IPS-18c (cell line): Measurements from ENCODE around the gene UCN2.

ENCODE experiments used
- H3K4me3 ChIP-seq: 2 replicates; pipeline ENCODE4 v1.7.0; 2013; ENCODE audit warnings: low read depth, mild to moderate bottlenecking, low read length, moderate library complexity; ENCODE audit not compliant: insufficient read depth
- H3K9me3 ChIP-seq: one replicate; pipeline ENCODE4 v1.6.1; 2013; ENCODE audit warnings: mild to moderate bottlenecking, low read length, moderate library complexity; ENCODE audit not compliant: control insufficient read depth, insufficient read depth

UCN2 gene, protein sequence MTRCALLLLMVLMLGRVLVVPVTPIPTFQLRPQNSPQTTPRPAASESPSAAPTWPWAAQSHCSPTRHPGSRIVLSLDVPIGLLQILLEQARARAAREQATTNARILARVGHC

DNA sequence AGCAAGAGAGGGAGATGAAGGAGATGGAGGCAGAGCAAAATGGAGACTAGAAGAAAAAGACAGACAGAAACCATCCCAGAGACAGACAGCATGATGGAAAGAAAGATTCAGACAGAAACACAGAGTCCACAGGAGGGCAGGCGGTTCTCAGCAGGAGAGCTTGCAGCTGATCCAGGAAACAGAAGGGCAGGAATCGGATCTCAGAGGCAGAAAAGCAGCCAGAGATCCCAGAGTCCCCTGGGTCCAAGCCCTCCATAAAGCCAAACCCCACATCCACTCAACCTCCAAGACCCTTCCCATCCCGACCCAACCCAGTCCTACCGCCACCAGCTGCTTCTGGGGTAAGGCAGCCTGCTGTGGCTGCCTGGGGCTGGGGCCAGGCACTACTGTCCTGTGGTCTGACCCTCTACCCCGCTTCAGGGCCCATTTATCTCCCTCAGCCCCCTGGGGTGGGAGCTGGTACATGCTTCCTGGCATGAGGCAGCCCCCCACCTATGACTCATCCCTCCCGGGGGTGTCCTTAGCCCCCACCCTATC lies at the start of gene UCN2:
UCN2 (minus strand) TSS at position 400 of the 537 bp plus-strand sequence. CDS start 657 bp downstream, outside the sequence.
- no peaks in the 10 kb centered on the region for H3K9me3 ChIP-seq
- no peak within 1 kb of the TSS for H3K4me3 ChIP-seq

DNA sequence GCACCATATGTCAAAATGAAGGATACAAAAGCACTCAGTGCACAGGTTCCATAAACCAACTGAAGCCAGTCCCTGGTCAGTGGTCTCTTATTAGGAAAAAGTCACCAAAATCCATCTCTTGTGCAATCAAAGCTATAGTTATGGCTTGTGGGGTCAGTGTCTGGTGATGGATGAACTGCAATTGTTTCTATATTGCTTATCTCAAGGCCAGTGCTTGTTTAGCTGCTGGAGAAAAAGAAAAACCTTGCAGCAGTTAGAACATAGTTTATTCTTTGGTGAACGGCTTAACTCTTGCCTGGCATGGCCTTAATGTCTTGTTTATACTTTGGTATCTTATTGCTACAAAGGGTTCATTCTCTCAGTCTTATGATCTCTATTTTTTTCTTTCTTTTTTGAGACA lies 48.7 kb upstream of the UCN2 start:
- Histone ChIP-seq H3K9me3 (no peaks in the 10 kb centered on the region), H3K4me3 (no peak overlapping the region)

DNA sequence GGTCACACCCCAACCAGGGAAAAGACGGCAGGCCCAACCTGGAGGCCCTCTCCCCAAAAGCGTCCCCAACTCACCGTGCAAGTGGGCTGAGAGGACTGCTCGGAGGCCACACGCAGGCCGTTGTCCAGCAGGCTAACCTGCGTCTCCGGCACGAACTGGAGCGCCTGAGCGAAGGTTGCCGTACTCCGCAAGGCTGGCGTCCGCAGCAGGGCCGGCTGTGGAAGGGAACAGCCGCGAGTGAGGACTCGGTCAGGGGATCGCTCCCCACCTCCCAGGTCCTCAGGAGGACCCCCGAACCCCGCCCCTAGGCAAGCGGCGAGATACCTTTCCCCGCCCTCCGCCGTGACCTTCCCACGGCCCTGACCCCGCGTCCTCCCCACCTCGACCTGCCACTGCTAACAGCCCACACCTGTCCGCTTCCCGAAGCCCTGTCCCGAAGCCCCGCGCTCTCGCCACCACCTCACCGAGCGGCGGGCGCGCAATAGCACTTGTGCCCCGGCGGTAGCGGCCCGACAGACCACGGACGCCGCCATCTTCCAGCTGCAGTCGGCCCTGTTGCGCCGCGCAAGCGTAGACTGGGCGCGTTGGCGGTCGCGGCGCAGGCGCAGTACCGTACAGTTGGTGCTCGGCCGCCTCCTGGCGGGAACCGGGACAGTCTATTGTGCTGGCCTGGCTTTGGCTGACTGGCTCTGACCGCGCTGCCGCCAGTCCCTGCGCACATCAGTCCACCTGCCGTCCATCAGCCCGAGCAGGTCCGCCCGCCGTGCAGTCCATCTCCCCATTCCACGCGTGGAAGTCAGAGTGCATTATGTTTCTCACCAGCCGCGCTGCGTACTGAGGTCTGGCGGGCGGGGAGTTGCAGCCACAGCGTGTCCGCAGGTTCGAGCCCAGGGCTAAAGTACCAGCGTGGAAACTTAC lies 45.8 kb upstream of the UCN2 start, which contains the start of gene UQCRC1:
UQCRC1 (minus strand) TSS at position 559 of the 918 bp plus-strand sequence; CDS start at position 533, 26 bp downstream.
- Histone ChIP-seq H3K9me3 (no peaks in the 10 kb centered on the region), H3K4me3 (peak within 1 kb of the TSS; percentile 98)

DNA sequence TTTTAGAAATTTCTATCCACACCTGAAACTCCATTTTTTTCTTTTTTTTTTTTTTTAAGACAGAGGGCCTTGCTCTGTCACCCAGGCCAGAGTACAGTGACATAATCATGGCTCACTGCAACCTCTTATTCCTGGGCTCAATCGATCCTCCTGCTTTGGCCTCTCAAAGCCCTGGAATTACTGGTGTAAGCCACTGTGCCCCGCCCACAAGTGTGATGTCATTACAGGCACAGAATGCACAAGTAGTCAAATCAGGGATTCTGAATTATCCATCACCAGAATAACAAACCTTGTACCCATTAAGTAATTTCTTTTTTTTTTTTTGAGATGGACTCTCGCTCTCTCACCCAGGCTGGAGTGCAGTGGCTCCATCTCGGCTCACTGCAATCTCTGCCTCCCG lies 43.9 kb upstream of the UCN2 start:
- Histone ChIP-seq H3K4me3 (no peak overlapping the region), H3K9me3 (no peaks in the 10 kb centered on the region)

DNA sequence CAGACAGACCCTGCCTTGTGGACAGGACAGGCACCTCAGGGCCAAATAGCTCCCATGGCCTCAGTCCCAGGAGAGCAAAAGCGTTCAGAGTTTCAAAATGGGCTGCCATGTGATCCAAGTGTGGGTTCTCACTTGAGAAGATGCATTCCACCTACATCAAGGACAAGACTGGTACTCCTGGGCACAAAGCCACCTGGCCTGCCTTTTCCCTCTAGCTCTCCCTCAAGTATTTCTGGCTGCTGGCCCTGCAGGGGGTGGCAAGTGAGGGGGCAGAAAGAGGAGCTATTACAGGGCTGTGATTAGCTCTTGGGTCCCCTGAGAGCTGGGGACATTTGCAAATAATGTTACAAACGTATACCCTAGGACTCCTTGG lies 38.0 kb upstream of the UCN2 start:
- peaks cover 2% of the 10 kb centered on the region for H3K9me3 ChIP-seq
- no peak overlapping the region for H3K4me3 ChIP-seq

DNA sequence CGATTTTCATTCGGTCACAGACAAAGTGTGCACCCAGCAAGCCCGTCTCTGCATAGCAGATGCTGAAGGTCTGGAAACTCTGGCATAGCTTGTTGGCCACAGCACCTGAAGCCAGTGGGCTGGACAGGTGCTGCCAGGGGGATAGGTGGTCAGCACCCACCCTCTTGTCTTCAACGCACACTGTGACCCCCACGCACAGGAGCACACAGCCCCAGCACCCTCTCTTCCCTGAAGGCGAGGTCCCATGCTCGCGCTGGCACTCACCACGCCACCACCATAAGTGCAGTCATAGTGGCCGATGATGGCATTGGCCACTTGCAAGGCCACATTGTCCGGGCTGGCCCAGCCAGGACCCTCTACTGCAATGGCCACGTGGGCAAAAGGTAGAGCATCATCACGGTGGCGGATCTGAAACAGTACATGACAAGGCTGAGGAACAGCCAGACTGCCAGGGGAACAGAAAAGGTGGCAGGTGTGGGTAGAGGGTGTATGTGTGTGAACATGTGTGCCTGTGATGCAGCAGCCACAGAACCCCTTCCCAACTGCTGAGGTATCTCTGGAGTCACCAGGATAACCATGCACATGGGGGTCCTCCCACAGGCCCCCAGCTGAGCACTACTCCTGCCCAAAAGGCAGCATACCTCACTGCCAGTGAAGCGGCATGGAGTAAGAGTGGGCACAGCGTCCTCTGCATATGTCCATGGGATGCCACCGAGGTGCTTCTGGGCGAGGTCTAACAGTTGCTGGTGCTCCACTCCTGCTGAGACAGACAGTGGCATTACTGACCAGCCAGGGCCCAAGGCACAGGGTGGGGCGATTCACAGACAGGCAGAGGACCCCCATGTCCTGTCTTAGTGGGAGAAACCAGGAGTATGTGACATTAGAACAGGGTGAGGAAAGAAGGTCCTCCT lies 37.4 kb upstream of the UCN2 start:
- H3K4me3 ChIP-seq: no peak overlapping the region

DNA sequence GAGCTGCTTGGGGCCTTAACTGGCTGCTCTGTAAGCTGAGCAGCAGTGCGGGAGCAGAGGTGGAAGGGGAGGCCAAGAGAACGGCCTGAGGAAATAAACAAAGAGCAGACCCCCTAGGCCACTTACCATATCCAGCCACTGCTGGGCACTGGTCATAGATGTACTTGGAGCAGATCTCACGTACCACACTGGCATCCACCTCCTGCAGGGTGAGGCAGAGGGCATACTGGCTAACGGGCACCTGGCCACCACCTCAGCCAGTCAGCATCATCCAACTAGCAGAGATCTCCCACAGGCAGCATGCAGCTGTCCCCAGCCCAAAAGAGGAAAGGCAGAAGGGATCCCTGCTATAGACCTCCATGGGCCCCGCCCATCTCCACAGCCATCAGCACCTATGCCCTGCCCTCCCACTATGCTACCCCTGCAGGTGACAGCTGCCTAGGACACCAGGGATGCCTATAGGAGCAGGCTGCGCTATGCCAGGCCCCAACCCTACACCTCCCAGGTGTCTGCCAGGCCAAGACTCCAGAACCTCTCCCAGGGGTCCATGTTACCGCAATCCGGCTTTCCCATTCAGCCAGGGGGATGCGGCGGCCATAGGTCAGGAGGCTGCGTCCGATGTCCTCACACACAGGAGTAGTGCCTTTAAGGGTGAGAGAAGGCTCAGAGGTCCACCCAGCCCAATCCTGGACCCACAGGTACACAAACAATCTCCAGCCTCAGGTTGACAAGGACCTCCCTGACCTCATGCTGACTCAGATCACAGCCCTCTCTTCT lies 36.1 kb upstream of the UCN2 start:
- Histone ChIP-seq H3K9me3 (peaks cover 2% of the 10 kb centered on the region), H3K4me3 (no peak overlapping the region)

More for the DNA sequence above, 37.4 kb upstream of the UCN2 start:
- peaks cover 2% of the 10 kb centered on the region for H3K9me3 ChIP-seq

DNA sequence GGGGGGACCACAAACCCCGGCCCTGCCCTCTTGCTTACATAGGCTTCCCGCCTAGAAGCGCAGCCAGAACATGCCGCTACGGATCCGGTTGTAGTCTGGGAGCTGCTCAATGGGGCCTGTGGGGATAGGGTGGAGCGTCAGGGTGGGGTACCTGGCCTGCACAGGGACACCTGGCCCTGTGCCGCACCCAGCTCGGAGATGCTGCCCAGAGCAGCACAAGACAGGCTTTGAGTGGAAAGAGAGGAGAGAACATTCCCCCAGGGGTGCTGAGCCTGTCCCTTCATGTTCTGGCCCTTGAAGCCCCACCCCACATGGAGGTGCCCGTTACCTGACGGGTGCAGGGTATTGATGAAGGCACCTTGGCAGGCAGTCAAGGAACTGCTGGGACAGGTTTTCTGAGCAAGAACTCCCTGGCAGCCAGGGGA lies 35.5 kb upstream of the UCN2 start:
- Histone ChIP-seq H3K4me3 (no peak overlapping the region), H3K9me3 (peaks cover 2% of the 10 kb centered on the region)

DNA sequence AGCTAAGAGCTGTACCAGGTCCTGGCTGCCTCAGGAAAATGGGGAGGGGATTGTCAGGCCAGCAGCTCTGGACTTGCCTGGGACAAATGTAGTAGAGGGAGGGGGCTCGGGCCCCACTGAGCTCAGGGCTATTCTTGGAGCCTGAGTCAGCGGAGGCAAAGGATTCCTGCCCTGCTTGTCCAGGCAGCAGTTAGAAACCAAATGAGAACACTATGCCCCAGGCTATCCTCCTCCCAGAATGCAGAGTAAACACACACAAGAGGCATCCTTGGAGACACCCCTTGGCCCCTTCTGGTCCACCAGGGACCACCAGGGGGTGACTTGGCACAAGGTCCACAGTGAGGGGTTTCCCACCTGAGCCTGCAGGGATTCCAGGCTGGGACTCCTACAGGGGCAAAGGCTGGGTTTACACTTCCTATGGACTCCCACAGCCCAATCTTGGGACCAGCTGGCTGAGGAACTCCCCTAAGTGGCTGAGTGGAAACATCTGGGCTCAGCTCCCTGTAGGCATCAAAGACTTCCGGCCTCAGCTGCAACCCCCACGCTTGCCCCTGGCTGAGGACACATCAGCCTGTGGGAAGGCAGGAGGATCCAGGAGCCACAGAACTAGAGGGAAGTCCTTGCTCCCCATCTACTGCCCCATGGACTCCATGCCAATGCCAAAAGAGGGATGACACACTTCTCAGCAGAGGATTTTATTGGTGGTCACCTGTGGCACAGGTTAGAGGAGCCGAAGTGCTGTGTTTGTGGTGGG lies 34.9 kb upstream of the UCN2 start:
- Histone ChIP-seq H3K9me3 (peaks cover 2% of the 10 kb centered on the region), H3K4me3 (no peak overlapping the region)

DNA sequence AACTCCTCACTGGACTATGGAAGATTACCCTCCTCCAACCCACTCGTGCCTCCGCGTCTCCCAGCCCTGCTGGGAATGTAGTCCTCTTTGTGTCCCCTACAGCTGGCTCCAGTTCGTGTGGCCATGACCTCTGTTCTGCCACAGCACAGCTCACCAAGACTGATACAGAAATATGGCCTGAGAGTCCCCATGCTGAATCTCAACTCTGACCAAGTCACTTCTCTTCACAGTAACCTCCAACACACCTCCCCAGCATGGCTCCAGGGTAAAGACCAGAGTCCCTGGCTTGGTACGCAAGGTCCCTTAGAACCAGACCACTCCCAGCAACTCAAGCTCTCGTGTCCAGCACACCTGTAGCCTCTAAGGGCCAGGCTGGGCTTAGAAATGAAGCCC lies 33.8 kb upstream of the UCN2 start:
- peaks cover 4% of the 10 kb centered on the region for H3K9me3 ChIP-seq
- H3K4me3 ChIP-seq: no peak overlapping the region

DNA sequence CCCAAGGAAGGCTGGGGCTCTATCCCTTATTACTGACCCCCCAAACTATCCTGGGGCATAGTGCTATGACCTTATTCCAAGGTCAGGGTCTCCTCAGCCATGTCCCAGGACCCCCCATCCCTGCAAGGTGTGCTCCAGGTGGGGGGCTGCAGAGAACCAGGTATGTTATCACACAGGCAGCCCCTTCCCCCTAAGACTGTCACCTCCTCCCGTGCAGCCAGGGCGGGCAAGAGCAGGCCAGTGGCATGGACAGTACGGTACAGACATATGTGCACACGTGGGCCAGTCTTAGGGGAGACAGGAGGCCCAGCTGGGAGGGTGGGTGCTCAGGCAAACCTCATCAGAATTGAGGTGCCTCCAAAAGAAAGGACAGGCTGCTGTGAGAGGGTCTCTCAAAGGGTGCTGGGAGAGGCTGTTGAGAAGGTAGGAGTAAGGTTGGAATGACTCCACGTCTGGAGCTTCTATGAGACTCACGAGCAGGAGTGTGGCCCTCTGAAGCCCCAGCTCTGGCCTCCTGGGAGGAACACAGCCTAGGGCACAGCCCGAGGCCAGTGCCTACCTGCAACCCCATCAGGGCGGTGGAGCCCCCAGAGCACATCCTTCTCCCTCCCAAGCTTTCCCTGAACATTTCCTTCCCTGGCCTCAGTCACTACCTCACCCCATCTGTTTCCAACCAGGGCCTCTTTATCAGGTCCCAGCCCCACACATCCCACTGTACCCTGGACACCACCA lies 33.3 kb upstream of the UCN2 start:
- H3K9me3 ChIP-seq: peaks cover 4% of the 10 kb centered on the region
- H3K4me3 ChIP-seq: 0 out of 2 replicates have a peak overlapping the region, but pooled peaks have one; percentile 28

DNA sequence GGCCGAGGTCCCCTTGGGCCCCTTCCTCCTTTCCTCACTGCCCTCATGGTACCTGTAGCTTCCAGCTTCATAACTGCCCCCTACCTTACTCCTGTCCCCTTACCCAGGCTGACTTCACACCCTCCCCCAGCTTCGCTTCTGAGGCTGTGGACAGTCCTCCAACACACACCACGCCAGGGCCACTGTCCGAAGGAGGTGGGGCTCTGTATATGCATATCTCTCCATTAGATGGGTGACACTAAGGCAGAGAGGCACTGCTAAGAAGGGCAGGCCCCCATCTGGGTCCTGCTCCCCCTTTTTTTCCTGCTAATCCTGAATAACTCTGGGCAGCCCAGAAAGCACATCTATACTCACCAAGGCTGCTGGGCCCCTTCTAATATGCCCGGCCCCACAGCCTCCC lies 32.6 kb upstream of the UCN2 start:
- H3K4me3 ChIP-seq: 0 out of 2 replicates have a peak overlapping the region, but pooled peaks have one; percentile 28
- peaks cover 4% of the 10 kb centered on the region for H3K9me3 ChIP-seq

DNA sequence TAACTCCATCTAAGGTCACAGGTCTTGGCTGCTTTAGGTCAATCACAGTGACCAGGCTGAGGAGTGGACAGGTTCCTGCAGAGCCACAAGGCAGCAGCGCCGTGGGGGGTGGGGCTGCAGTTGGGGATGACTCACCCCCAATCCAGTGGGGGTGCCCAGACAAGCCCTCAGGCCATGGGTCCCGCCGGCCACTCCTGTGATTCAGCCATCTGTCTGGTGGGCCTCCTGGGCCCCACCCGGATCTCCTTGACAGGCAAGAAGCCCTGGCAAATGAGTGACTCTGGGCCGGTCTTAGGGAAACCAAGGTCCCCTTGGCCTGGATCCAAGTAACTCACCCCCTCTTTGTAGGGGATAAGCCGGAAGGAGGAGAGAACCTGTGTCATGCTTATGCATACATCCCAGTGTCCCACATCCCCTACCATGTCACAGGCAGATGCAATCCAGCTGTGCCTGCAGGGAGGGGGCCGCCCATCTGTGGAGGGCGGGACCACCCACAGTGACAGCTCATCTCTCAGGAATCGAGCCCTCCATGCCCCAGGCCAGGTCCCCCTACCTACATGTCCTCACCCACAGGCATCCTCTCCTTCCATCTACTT lies 32.0 kb upstream of the UCN2 start:
- H3K4me3 ChIP-seq: no peak overlapping the region
- H3K9me3 ChIP-seq: peaks cover 2% of the 10 kb centered on the region

DNA sequence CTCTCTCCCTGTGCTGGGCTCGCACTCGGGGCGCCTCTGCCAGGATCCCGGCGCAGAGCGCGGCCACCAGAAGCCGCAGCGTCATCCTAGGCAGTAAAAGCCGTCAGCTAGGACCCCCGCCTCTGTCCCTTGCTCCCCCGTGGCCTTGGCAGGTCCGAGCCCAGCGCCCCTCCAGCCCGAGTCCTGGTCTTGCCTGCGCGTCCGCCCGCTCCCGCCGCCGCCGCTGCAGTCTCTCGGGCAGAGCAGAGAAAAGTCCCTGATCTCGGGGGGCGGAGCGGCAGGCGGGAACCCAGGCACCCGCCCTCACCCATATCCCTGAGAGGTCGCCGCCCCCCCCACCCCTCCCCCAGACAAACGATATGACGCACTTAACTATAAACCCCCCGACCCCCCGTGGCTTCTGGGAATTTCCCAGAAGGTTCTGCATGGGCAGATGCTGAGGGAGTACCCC lies 31.5 kb upstream of the UCN2 start, which contains the start of gene COL7A1:
COL7A1 (minus strand) TSS at position 255 of the 451 bp plus-strand sequence; CDS start at position 85, 170 bp downstream.
- H3K9me3 ChIP-seq: peaks cover 2% of the 10 kb centered on the region
- H3K4me3 ChIP-seq: peak within 1 kb of the TSS; percentile 64
